GM23338 (cell line): ENCODE measurements around the gene CDHR5. TPM values are rescaled to one million over a fixed set of nuclear protein-coding genes. Genes with fewer than 3 reads are reported as not detected.

Source experiments
- ATAC-seq: fragments of 200-7000 bp; cut with Tn5 transposase; 3 replicates; pipeline ENCODE4 v1.9.1; 2020
- DNase-seq: peaks from one replicate; pipeline ENCODE4 v3.0.0-alpha.2; 2015; ENCODE audit warnings: low spot score
- H2AFZ ChIP-seq: fragments of 200-600 bp; sonication (generic); 2 replicates; pipeline ENCODE4 v1.8.0; 2016; ENCODE audit warnings: antibody characterized with exemption, mild to moderate bottlenecking, moderate library complexity
- H3F3A ChIP-seq: fragments of 200-600 bp; sonication (generic); replicated peaks from 2 replicates; pipeline ENCODE4 v1.8.0; 2017; ENCODE audit warnings: antibody characterized with exemption, mixed run types, low read depth
- H3K27ac ChIP-seq: fragments of 200-600 bp; sonication (generic); 2 replicates; pipeline ENCODE4 v1.6.1; 2016; ENCODE audit warnings: low read depth
- H3K27me3 ChIP-seq: fragments of 200-600 bp; sonication (generic); 2 replicates; pipeline ENCODE4 v1.8.0; 2016; ENCODE audit warnings: mild to moderate bottlenecking, mixed run types, moderate library complexity; ENCODE audit not compliant: insufficient read depth
- H3K36me3 ChIP-seq: fragments of 200-600 bp; sonication (generic); 2 replicates; pipeline ENCODE4 v1.8.0; 2016; ENCODE audit warnings: mild to moderate bottlenecking; ENCODE audit not compliant: insufficient read depth
- H3K4me1 ChIP-seq: fragments of 200-600 bp; sonication (generic); 2 replicates; pipeline ENCODE4 v1.8.0; 2016; ENCODE audit warnings: mild to moderate bottlenecking, moderate library complexity; ENCODE audit not compliant: insufficient read depth
- H3K4me2 ChIP-seq: fragments of 200-600 bp; sonication (generic); 2 replicates; pipeline ENCODE4 v1.7.1; 2017; ENCODE audit warnings: mixed run types
- H3K4me3 ChIP-seq: fragments of 200-600 bp; sonication (generic); 2 replicates; pipeline ENCODE4 v1.6.1; 2016; ENCODE audit warnings: mixed run types
- H3K79me2 ChIP-seq: fragments of 200-600 bp; sonication (generic); replicated peaks from 2 replicates; pipeline ENCODE4 v1.8.0; 2017; ENCODE audit warnings: mild to moderate bottlenecking; ENCODE audit not compliant: insufficient read depth
- H3K9me2 ChIP-seq: fragments of 200-600 bp; sonication (generic); 2 replicates; pipeline ENCODE4 v1.8.0; 2017; ENCODE audit not compliant: insufficient read depth
- H4K20me1 ChIP-seq: fragments of 200-600 bp; sonication (generic); replicated peaks from 2 replicates; pipeline ENCODE4 v1.8.0; 2017; ENCODE audit warnings: mild to moderate bottlenecking; ENCODE audit not compliant: insufficient read depth
- H3K27ac Mint-ChIP-seq: 2 replicates; pipeline ENCODE4 v1.8.0; 2020; ENCODE audit warnings: inconsistent platforms, mild to moderate bottlenecking, moderate library complexity, mixed read lengths
- H3K27me3 Mint-ChIP-seq: 3 replicates; pipeline ENCODE4 v1.8.0; 2022; ENCODE audit warnings: low read depth, mild to moderate bottlenecking, moderate library complexity, mixed read lengths, inconsistent platforms; ENCODE audit not compliant: insufficient read depth, poor library complexity
- H3K36me3 Mint-ChIP-seq: 3 replicates; pipeline ENCODE4 v1.8.0; 2021; ENCODE audit warnings: low read depth, mild to moderate bottlenecking, inconsistent platforms, moderate library complexity, mixed read lengths
- H3K4me1 Mint-ChIP-seq: 3 replicates; pipeline ENCODE4 v1.8.0; 2020; ENCODE audit warnings: mild to moderate bottlenecking, inconsistent platforms, mixed read lengths
- H3K4me3 Mint-ChIP-seq: 3 replicates; pipeline ENCODE4 v1.8.0; 2021; ENCODE audit warnings: moderate library complexity, mild to moderate bottlenecking, inconsistent platforms, mixed read lengths
- H3K9me3 Mint-ChIP-seq: 3 replicates; pipeline ENCODE4 v1.8.0; 2020; ENCODE audit warnings: moderate library complexity, mild to moderate bottlenecking, inconsistent platforms, mixed read lengths
- CREB1 ChIP-seq: fragments of 250-450 bp; sonication (Bioruptor Pico); IDR thresholded peaks from 2 replicates; pipeline ENCODE4 v1.5.0; 2020; ENCODE audit warnings: low read depth, mild to moderate bottlenecking, moderate library complexity
- CTCF ChIP-seq, 2 experiments: fragments of 200-600 bp in 1 of 2; sonication (generic) in 1 of 2; conservative IDR thresholded peaks; 2 replicates each; pipeline versions ENCODE4 v1.5.1 to v1.6.1; 2016 to 2017; ENCODE audit warnings: antibody characterized with exemption in 2 of 2, low read depth in 2 of 2, mild to moderate bottlenecking in 2 of 2, moderate library complexity in 1 of 2
- EZH2phosphoT487 ChIP-seq: fragments of 200-600 bp; sonication (generic); IDR thresholded peaks from one replicate; pipeline ENCODE4 v1.8.1; 2018; ENCODE audit warnings: antibody characterized with exemption; ENCODE audit not compliant: unreplicated experiment
- JUNB ChIP-seq: IDR thresholded peaks from one replicate; pipeline ENCODE4 v1.6.1; 2016; ENCODE audit warnings: antibody characterized with exemption; ENCODE audit not compliant: unreplicated experiment
- POLR2AphosphoS5 ChIP-seq: IDR thresholded peaks from 2 replicates; pipeline ENCODE4 v1.6.1; 2016; ENCODE audit warnings: antibody characterized with exemption, low read depth
- REST ChIP-seq: IDR thresholded peaks from one replicate; pipeline ENCODE4 v1.6.1; 2018; ENCODE audit warnings: antibody characterized with exemption; ENCODE audit not compliant: unreplicated experiment
- STAT1 ChIP-seq: IDR thresholded peaks from one replicate; pipeline ENCODE4 v1.6.1; 2016; ENCODE audit warnings: antibody characterized with exemption; ENCODE audit not compliant: unreplicated experiment
- ZNF331 ChIP-seq: fragments of 250-450 bp; sonication (Bioruptor Pico); IDR thresholded peaks from 2 replicates; pipeline ENCODE4 v1.5.0; 2020; ENCODE audit warnings: low read depth, mild to moderate bottlenecking, moderate library complexity
- ZNF462 ChIP-seq: fragments of 250-450 bp; sonication (Bioruptor Pico); IDR thresholded peaks from 2 replicates; pipeline ENCODE4 v1.5.0; 2020; ENCODE audit warnings: mild to moderate bottlenecking, moderate library complexity
- polyA plus RNA-seq: library from polyadenylated mRNA; unstranded; fragments of >200 nt; fragmentation: Nextera tagmentation; extraction: Ambion mirVana; gene quantifications from 2 replicates; pipeline ENCODE4 v1.2.1, GENCODE V29; 2016
- total RNA-seq: library from RNA; depleted of rRNA; stranded (reverse); fragments of >200 nt; shearing (Covaris generic); gene quantifications from 2 replicates; pipeline ENCODE4 v1.2.3, GENCODE V29; 2014
- TF ChIP-seq, protein P1 (sequence below): IDR thresholded peaks from 2 replicates; pipeline ENCODE4 v1.6.1; 2016; ENCODE audit warnings: antibody characterized with exemption

CDHR5 gene
- total and polyA plus RNA-seq, 2 experiments from 2014 or later, result not detected

DNA sequence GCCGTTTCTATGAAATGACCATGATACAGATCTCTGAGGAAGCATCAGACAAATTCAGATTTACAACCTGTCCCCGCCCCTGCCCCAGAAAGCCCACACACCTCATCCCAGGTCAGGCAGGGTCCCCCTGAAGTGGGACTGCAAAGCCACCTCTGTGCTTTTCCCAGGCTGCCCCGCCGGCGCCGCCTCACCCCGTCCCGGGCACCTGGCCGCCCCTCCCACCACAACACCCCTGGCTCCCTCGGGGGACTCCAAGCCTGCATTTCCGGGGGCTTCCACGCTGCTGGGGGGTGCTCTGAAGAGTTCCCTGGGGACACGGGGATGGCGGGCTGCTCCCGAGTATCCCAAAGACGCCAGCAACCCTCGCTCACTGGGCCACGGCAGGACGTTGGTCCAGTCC lies 35.5 kb upstream of the CDHR5 start:
- ATAC-seq, result no peak
- Mint-ChIP-seq H3K36me3 (peaks cover 19% of the 10 kb centered on the region), H3K27ac (no peak overlapping the region), H3K9me3 (no peaks in the 10 kb centered on the region), H3K4me3 (no peak overlapping the region), H3K4me1 (0 out of 3 replicates have a peak, but pooled peaks cover 3% of the 10 kb centered on the region), H3K27me3 (peaks cover 4% of the 10 kb centered on the region)
- Histone ChIP-seq H3K27ac (no peak overlapping the region; the same call in 1 of the 2 replicates), H3K4me1 (no peaks in the 10 kb centered on the region), H4K20me1 (peaks cover 13% of the 10 kb centered on the region; the same call in 1 of the 2 replicates), H3K9me2 (no peaks in the 10 kb centered on the region), H3K79me2 (peaks cover 3% of the 10 kb centered on the region; the same call in 1 of the 2 replicates), H3K27me3 (no peaks in the 10 kb centered on the region), H3K4me2 (no peak overlapping the region), H2AFZ (no peak overlapping the region), H3K4me3 (no peak overlapping the region), H3F3A (peaks cover 18% of the 10 kb centered on the region; the same call in 1 of the 2 replicates), H3K36me3 (peaks cover 9% of the 10 kb centered on the region)
- DNase-seq, result no peak
- TF ChIP-seq POLR2AphosphoS5, result no peak
- no peak for TF ChIP-seq REST
- TF ChIP-seq ZNF462 (CRISPR knock-in tag), result no peak
- TF ChIP-seq, protein P1, sequence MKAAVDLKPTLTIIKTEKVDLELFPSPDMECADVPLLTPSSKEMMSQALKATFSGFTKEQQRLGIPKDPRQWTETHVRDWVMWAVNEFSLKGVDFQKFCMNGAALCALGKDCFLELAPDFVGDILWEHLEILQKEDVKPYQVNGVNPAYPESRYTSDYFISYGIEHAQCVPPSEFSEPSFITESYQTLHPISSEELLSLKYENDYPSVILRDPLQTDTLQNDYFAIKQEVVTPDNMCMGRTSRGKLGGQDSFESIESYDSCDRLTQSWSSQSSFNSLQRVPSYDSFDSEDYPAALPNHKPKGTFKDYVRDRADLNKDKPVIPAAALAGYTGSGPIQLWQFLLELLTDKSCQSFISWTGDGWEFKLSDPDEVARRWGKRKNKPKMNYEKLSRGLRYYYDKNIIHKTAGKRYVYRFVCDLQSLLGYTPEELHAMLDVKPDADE, result no peak
- no peak for TF ChIP-seq EZH2phosphoT487
- no peak for TF ChIP-seq JUNB
- no peak for TF ChIP-seq ZNF331
- no peak for TF ChIP-seq CREB1
- no peak for TF ChIP-seq CTCF (conservative IDR thresholded peaks at IDR 0.05; ENCODE audit: low read depth in 2 of 2)
- no peak for TF ChIP-seq STAT1
